Kidney (tissue), 14 donors: ENCODE measurements around the gene SRSF6. TPM values are rescaled to one million over a fixed set of nuclear protein-coding genes. Genes with fewer than 3 reads are reported as not detected.

Experiments
- DNase-seq, 5 donors: peaks; one replicate each; pipeline ENCODE4 v3.0.0-alpha.2; 2013 to 2020
- FAIRE-seq: peaks from 2 replicates; lab custom pipeline; 2012; peaks lifted over from hg19 to GRCh38; lab: Jason Lieb, UNC
- H3K27ac ChIP-seq, 2 donors: one replicate each; pipeline ENCODE4 v1.7.0; 2013; ENCODE audit warnings: low read depth in 2 of 2, low read length in 2 of 2, inconsistent platforms in 1 of 2
- H3K27me3 ChIP-seq: one replicate; pipeline ENCODE4 v1.7.1; 2013; ENCODE audit warnings: low read length, inconsistent platforms; ENCODE audit not compliant: control insufficient read depth, insufficient read depth
- H3K36me3 ChIP-seq, 3 donors: one replicate each; pipeline versions ENCODE4 v1.7.0 to v1.7.1; 2013; ENCODE audit warnings: low read length in 3 of 3, control low read depth in 1 of 3, inconsistent platforms in 1 of 3; ENCODE audit not compliant: insufficient read depth in 3 of 3, control insufficient read depth in 2 of 3
- H3K4me1 ChIP-seq, 3 donors: one replicate each; pipeline versions ENCODE4 v1.7.0 to v1.7.1; 2013; ENCODE audit warnings: low read length in 3 of 3, inconsistent platforms in 1 of 3, low read depth in 1 of 3; ENCODE audit not compliant: control insufficient read depth in 2 of 3, insufficient read depth in 2 of 3
- H3K4me3 ChIP-seq, 3 donors: one replicate each; pipeline versions ENCODE4 v1.7.0 to v1.8.1; 2013; ENCODE audit warnings: low read length in 3 of 3, control low read depth in 1 of 3, inconsistent platforms in 1 of 3
- H3K9ac ChIP-seq, 3 donors: one replicate each; pipeline versions ENCODE4 v1.7.0 to v1.7.1; 2013; ENCODE audit warnings: low read length in 3 of 3, control low read depth in 1 of 3, inconsistent platforms in 1 of 3
- H3K9me3 ChIP-seq, 3 donors: one replicate each; pipeline versions ENCODE4 v1.7.0 to v1.7.1; 2013; ENCODE audit warnings: low read length in 3 of 3, control low read depth in 1 of 3, inconsistent platforms in 1 of 3; ENCODE audit not compliant: control insufficient read depth in 2 of 3, insufficient read depth in 1 of 3
- CTCF ChIP-seq: IDR thresholded peaks from 3 replicates; pipeline ENCODE4 v1.5.1; 2012; ENCODE audit warnings: mild to moderate bottlenecking, moderate library complexity, borderline replicate concordance; ENCODE audit not compliant: insufficient read depth; ENCODE audit errors: extremely low read depth
- intact Hi-C: fragments of 100-400 bp; cut with DNase I; formaldehyde crosslinking; loops from one replicate; pipeline ENCODE4 v1.11.1; 2022
- polyA plus RNA-seq: library from polyadenylated mRNA; stranded (reverse); fragments of 350-450 nt; fragmentation: Illumina TruSeq; extraction: RNeasy Lipid Tissue Mini Kit (QIAGEN cat#74804); gene quantifications from one replicate; pipeline ENCODE4 v1.2.3, GENCODE V29; 2014; ENCODE audit warnings: low read depth, low replicate concordance; ENCODE audit not compliant: insufficient read depth
- total RNA-seq: library from RNA; stranded (reverse); fragmentation: NEBNext Ultra II Directional; extraction: Animal tissue kit (Norgen Biotek cat#: 25700); gene quantifications from one replicate; pipeline ENCODE4 v1.2.1, GENCODE V29; 2021
- donor health status: control.
- donor health status: control.
- donor health status: control.
- donor health status: control.
- donor health status: control.
- donor health status: DM: yes; HTN: yes; CAD: no.
- donor health status: Normal renal cell carcinoma (clear cell type).

Gene SRSF6
- total and polyA plus RNA-seq, 2 donors from 2014 or later, result 84.9 to 131 TPM

- intact Hi-C loops, result no loop called here
- H3K4me1 ChIP-seq, result peaks cover 0 to 9% (median 8%) of the 10 kb centered on the region in 3 donors
These were observed 672 bp upstream of the SRSF6 start for GRCh38 chr20:43456809-43457639.

DNA sequence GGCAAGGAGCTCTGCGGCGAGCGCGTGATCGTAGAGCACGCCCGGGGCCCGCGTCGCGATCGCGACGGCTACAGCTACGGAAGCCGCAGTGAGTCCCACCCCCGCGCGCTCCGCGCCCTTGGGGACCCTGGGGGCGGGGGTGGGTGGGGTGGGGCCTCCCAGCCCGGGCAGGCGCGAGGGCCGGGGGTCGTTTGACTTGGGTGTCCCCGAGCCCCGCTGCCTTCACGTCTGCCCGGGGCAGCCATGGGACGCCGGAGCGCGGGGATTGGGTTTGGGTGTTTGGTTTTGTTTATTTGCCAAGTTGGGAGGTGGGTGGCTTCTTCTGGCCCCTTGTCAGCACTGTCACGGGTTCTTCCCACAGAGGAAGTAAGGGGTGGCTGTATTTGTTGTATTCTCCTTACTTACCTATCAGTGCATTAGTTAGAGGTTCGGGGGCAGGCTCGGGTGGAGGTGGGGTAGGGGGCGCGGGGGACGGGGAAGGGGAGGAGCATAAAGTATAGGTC lies 777 bp downstream of the SRSF6 start:
- intact Hi-C loops, result no loop called here
- Histone ChIP-seq H3K36me3 (peaks cover 14 to 42% (median 30%) of the 10 kb centered on the region in 3 donors), H3K27me3 (no peaks in the 10 kb centered on the region), H3K9ac (peak overlapping the region in 2 of 3 donors; percentile 61 to 99), H3K9me3 (no peaks in the 10 kb centered on the region), H3K4me3 (peak overlapping the region; percentile 85 to 96 (median 92)), H3K27ac (peak overlapping the region; percentile 100), H3K4me1 (peaks cover 0 to 11% (median 8%) of the 10 kb centered on the region in 3 donors)
- DNase-seq, result no peak
- FAIRE-seq, result no peak
- no peak for TF ChIP-seq CTCF

More at GRCh38 chr20:43456809-43457639, 672 bp upstream of the SRSF6 start:
- TF ChIP-seq CTCF, result no peak
- H3K27me3 ChIP-seq, result no peaks in the 10 kb centered on the region
- peak overlapping the region; percentile 85 to 99 (median 96) for H3K9ac ChIP-seq
- H3K4me3 ChIP-seq, result peak overlapping the region; percentile 85 to 96 (median 92)
- peak; percentile 94 to 98 (median 95) for DNase-seq
- H3K9me3 ChIP-seq, result no peaks in the 10 kb centered on the region
- peak overlapping the region; percentile 100 for H3K27ac ChIP-seq
- FAIRE-seq, result peak; percentile 23
- H3K36me3 ChIP-seq, result peaks cover 8 to 28% (median 20%) of the 10 kb centered on the region in 3 donors

DNA sequence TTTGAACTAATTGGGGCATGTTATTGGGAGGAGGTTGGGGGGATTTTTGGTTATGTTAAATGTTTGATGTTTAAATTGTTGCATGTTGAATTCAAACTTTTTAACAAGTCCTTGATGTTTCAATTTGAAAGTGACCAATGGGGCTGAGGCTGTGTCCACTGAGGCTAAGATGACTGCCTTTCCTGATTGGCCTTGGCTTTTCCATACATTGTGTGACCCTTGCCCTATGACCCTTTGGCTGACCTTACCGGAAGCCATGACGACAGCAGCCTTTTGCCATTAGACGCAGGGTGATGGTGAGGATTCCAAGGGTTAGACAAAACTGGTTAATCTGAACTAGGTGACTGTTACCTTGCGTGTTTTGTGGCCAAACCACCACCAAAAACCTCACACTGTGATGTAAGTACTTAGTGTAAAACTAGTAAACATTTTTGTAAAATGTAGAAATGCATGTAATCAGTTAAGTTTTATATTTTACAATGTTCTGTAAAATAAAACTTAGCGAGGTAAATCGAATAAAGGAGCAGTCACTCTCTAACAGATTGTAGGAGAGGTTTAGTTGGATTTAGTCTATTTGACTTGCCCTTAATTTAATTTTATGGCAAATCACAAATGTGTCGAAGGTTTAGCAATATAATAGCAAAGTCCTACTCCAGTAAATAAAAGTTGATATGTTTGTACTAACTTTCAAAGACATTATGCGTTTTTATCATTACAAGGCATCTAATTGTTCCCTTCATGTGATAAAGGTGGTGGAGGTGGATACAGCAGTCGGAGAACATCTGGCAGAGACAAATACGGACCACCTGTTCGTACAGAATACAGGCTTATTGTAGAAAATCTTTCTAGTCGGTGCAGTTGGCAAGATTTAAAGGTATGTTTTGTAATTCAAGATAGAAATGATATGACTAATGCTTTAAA lies 1.6 kb downstream of the SRSF6 start:
- DNase-seq, result peak in 4 of 5 donors; percentile 15 to 74 (median 35)
- FAIRE-seq, result no peak
- no peak overlapping the region for H3K27ac ChIP-seq
- H3K9me3 ChIP-seq, result no peaks in the 10 kb centered on the region
- peak overlapping the region; percentile 55 to 85 (median 76) for H3K4me3 ChIP-seq
- no peak for TF ChIP-seq CTCF
- H3K36me3 ChIP-seq, result peaks cover 14 to 50% (median 35%) of the 10 kb centered on the region in 3 donors
- intact Hi-C loops, result no loop called here
- H3K4me1 ChIP-seq, result peaks cover 0 to 11% (median 8%) of the 10 kb centered on the region in 3 donors
- no peaks in the 10 kb centered on the region for H3K27me3 ChIP-seq
- peak overlapping the region in 2 of 3 donors; percentile 35 to 61 for H3K9ac ChIP-seq
